Stimulated activated CD8-positive, alpha-beta memory T cell treated with anti-CD3 and anti-CD28 coated beads, Interleukin-15, amount 100 ng/mL, for 48 hours (primary cell): ENCODE data around the gene REV3L.
"Not testable (repeated sequence)": the region's sequence is repeated elsewhere in the genome, so short reads cannot be mapped to it uniquely, and the experiment has no call there.

ENCODE experiments used
- DNase-seq, 2 donors: peaks; one replicate each; pipeline ENCODE4 v3.0.0-alpha.2; 2020; ENCODE audit warnings: low read depth in 2 of 2

The REV3L gene

DNA sequence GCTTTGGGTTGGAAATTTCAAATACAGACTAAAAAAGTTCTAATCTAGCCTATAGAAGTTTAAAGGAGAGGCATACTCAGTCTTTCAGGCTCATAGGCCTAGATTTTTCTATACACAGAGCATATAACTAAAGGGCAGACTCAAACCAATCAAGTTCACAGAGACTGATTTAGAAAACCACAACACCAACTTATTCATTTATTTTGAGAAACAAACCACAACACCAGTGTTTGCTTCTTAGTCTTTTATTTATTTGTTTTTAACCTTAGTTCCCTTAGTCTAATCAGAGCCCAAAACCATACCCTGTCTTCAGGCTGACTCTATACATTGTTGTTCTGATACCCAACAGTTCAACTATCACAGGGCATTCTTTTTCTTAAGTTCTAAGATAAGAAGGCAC is 103.7 kb downstream of the REV3L start:
- DNase-seq, result no peak

DNA sequence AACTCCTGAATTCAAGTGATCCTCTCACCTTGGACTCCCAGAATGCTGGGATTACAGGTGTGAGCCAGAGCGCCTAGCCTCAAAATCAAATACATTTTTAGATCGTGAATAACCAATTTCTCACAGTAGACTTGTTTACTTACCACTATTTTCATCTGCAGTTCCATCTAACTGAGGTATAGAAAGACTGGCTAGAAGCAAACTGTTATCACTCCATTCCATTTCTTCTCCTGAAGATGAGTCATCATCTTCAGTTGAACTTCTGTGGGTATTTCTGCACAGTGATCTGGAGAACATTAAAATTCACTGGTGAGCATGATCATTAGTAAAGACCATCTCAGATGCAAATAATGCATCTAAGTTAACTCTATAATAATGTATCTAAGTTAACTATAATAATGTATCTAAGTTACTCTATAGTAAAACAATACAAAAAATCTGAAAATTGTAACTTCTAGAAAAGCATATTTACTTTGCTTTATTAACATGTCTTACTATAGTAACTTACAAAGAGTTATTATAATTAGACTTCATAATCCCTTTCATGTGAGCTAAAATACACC is 105.4 kb downstream of the REV3L start:
- DNase-seq, result no peak

DNA sequence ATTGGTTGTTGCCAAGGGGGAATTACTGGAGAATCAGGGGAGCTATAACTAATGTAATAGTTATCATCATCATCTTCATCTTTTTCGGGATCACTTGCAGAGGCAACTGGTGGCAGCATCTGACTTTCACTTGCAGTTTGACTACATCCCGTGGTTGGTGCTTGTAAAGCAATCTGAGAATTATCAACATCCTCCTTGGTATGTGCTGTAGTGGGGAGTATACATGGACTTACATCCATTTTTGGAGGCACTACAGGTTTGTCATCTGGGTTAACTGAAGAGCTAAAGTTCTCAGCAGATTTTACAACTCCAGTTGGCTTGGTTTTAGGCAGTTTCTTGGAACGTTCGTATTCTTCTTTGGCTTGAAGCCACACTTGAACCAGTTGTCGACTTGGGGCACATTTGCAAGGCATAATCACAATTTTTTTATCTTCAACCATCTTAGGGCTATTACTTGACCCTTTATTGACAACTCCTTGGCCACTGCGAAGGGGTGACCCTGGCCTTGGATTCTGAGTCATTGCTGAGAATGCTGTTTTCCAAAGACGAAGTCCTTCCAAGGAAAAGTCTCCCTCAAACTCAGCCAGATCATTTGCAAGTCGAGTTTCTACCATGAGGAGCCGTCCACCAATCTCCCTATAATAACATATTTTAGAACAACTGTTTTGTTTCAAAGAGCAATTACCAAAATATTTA is 115.5 kb downstream of the REV3L start:
- DNase-seq, result no peak

DNA sequence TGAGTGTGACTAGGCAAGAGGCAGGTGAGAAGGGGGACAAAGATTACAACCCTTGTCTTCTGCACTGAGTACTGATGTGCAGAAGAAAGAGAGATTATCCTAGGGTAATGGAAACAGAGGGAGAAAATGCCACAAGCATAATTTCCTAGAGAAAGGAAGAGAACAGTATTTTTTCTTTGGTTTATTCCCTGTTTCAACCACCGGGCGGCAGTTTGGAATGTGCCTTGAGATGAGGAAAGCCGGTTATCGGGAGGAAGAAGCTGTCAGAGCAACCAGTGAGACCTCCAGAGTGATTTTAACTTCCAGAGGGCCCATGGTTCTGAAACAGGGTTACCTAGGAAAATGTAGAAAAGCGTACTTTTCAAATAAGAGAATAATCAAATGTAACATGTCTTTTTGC is 121.4 kb downstream of the REV3L start:
- DNase-seq, result no peak

DNA sequence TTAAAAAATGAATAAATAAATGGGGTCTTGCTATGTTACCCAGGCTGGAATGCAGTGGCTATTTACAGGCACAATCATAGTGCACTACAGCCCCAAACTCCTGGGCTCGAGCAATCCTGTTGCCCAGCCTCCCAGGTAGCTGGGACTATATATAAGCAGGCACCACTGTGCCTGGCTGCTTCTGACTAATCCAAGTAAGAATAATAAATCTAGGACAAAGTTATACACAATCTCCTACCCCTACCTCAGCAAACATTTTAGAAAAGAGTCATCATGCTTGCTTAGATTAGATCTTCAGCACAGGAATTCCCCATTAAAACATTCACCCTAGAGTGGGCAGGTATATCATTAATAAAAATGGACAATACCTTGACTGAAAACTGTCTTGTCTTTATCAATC is 124.6 kb downstream of the REV3L start:
- no peak for DNase-seq

DNA sequence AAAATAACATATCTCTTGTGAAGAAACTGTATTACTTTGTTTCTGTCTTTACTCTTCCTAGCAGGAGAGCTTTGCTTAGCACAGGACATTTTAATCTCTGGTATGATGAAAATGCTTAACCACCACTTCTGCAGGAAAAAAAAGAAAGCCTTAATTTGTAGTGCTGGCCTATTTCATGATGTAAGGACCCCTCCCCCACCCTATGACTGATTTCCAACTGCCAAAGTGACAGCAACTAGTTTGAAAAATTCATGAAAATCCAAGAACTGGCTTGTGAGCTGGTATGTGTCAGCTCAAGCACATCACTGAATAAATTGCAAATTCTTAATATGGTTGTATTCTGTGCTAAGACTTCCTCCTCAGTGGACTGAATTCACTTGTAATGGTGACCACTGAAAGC is 125.3 kb downstream of the REV3L start:
- no peak for DNase-seq

DNA sequence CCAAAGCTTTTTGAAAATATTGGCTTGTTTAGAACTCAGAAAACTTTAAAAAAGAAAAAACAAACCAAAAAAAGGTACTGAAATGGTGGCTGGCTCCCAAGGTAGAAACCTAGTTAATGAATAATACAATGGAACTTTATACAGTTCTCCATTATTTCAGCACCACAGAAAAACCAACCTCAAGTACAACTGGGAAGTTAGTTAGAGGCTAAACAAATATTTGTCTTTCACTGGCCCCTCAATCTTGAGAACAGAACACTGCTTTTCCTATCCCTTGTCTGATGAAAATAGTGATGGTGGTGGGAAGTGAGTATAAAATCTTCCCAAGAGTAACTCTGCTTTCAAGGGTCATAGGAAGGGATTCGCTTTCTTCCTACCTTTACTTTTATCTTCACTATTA is 126.5 kb downstream of the REV3L start:
- DNase-seq, result no peak

DNA sequence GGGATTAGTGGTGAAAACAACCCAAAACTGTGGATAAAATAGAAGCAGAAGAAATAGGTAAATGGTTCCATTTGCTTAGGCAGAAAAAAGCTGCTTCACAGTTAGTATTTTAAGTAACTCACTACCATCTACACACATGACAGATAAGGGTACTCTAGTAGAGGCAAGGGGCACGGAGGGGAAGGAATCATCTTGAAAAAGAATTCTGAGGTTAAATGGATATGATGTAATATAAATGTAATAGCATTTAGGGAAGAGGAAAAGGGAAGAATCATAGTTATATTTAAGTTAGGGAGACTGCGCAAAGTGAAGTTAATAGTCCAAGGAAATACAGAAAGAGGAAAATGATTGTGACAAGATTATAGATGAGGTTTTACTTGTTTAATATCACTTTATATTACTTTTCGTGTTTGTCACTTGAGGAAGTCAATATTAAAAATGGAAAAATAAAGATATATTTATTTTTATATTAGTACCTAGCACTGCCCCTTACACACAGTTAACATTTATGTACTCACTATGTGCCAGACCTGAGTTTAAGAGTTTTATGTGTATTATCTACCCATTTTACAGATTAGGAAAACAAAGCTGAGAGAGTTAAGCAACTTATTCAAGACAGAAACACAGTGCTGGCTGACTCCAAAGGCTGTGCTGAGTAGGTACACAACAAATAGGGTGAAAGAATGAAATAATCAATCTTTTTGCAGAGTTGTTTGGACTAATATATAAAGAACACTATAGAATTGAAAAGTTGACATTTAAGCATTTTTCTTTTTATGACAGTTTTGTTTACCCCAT is 128.1 kb downstream of the REV3L start:
- DNase-seq, result no peak

DNA sequence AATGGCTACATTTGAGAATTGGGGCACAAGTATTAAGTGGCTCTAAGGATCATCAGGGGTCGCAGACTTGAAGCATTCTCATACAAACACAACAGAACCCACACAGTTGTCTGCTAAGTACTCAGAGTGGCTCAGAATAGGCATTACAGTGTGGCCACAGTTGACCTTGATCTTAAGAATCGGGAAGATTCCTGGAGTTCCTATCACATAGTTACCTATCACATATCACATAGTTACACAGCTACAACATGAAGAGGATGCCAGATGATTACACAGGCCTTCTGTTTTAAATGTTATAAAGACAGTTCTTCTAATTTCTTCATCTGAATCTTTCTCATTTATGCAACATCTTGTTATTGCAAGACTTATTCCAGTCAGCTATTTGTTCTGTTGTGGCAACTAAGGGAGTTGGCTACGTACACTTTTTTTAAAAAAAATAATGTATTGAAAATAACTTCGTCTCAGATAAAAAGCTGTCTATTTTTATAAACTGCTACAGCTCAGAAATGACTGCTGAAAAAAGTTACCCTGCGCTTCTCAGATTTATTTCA is 129.0 kb downstream of the REV3L start:
- no peak for DNase-seq

DNA sequence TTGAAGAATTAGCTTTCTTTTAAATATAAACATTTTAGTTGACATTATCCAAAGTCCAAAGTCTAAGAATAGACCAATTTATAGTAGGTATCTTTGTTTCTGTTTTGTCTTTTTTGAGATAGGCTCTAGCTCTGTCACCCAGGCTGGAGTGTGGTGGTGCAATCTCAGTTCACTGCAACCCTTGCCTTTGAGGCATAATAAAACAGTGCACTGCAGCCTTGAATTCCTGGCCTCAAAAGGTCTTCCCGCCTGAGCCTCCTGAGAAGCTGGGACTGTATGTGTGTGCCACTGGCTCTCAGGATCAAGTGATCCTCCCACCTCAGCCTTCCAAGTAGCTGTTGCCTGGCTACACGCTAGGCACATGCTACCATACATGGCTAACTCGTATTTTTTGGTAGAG is 135.4 kb downstream of the REV3L start:
- no peak for DNase-seq

DNA sequence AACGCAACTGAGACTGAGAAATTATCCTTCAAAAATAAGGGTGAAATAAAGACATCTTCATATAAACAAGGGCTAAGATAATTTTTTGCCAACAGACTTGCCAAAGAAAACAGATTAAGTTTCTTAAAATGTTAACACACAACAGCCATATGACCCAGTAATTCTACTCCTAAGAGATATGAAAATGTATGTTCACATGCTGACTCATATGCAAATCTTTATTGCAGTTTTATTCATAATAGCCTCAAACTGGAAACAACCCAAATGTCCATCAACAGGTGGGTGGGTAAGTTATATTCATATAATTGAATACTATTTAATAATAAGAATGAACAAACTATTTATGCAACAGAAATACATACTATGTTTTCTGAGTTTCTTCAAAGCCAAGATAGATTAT is 140.1 kb downstream of the REV3L start:
- DNase-seq, result no peak

DNA sequence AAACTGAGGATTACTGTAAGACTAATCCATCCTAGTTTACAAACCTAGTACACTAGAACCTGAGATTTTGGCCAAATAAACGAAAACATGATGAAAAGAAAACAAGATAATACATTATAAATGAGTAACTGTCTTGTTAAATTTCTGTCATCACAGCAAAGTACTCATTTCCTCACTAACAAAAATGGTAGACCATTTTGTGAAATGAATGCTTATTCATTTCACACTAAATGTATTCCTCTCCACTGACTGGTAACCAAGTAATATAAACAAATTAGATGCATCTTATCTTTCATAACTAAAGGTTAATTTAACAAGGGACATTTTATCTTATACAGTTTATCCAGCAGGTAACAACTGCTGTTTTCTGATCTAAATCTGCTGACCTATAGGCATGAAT is 143.7 kb downstream of the REV3L start:
- no peak for DNase-seq

DNA sequence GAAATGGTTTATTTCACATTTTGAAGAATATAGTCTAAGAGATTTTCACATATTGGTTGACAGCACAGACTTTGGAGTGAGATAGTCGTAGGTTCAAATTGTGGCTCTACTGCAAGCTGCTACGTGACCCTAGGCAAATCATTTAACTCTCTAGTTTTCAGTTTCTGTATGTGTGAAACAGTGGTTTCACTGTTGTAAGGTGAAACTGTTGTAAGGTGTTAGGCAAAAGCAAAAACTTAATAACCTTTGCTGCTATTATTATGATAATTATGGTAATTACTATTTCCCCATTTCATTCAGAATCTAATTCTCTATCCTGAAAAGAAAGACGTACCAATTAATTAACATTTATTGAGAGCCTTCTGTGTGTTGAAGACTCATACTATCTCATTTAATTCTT is 144.2 kb downstream of the REV3L start:
- DNase-seq, result no peak

DNA sequence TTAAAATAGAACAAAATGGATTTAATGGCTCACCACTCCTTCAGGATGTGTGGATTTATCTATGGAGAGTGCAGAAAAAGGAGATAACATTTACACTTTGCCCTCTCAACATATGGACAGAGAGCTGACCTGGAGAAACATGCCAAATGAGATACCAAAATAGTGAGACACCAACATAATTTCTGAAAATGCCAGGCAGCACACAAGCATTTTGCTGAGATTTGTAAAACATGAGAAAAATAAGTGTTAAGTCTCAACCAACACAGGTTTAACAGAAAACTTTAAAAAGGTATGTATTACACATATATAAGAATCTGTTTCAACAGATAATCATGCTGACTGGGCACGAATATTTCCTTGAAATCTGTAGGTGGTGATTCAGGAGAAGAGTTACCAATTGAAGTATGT is 145.2 kb downstream of the REV3L start:
- no peak for DNase-seq

DNA sequence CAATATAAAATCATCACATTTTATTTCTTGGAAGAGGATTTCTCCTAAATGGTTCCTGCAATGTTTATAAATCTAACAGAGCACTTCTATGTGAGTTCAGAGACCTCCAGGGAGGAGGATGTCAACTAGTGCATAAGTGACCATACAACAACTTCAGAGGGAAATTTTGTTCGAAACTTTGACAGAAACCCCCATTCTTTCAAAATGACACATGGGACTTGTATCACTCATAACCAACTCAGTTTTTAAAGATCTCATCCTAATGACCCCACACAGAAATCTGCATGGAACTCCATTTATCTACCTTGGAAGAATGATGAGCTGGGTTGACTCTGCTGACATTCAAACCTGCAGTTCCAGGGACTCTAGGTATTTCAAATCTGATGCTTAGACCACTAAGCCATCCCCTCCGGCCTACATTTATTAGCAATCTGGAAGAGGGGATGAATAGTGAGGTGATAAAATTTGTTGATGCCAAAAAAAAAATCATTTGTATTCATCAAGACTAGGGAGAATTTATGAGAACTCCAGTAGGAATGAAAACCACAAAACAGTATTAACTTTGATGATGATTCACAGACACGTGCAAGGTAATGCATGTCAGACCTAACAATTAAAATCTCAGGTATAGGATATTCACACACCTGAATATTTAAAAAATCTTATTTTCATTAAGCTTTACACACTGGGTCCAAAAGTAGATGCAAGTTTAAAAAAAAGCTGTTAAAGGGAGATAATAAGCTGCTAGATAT is 153.0 kb downstream of the REV3L start:
- no peak for DNase-seq

DNA sequence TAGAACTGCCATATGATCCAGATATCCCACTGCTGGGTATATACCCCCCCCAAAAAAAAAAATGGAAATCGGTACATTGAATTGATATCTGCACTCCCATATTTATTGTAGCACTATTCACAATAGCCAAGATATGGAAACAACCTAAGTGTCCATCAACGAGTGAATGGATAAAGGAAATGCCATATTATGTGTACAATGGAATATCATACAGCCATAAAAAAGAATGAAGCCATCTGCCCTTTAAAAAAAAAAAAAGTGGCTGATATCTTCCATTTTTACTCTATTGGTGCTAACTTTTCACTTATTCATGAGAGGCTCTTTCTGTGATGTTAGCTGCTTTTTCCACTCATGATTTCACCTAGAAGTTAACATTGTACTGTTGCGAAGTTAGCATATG is 156.5 kb downstream of the REV3L start:
- no peak for DNase-seq

DNA sequence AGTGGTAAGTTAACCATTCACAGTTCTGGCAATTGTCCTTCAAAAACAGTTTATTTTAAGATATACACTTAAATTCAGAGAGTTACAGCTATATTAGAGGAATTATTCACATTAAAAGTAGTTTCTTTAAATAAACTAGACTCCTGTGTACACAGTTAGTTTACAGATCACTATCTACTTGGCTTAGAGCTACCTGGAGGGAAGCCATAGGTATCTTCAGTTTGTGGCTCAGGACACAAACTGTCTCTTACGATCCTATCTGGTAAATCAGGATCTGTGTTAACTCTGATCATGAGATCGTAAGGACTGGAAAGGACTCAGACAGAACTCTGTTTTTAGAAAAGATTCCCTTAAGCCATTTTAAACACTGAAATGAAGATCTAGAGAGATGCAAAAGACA is 160.9 kb downstream of the REV3L start:
- DNase-seq, result no peak

DNA sequence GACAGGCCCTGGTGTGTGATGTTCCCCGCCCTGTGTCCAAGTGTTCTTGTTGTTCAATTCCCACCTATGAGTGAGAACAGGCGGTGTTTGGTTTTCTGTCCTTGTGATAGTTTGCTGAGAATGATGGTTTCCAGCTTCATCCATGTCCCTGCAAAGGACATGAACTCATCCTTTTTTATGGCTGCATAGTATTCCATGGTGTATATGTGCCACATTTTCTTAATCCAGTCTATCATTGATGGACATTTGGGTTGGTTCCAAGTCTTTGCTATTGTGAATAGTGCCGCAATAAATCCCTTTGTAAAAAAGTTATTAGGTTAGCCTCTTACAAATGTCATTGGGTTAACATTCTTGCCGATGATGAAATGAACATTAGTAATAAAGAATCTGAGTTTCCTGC is 175.1 kb downstream of the REV3L start:
- DNase-seq, result not testable (repeated sequence)

DNA sequence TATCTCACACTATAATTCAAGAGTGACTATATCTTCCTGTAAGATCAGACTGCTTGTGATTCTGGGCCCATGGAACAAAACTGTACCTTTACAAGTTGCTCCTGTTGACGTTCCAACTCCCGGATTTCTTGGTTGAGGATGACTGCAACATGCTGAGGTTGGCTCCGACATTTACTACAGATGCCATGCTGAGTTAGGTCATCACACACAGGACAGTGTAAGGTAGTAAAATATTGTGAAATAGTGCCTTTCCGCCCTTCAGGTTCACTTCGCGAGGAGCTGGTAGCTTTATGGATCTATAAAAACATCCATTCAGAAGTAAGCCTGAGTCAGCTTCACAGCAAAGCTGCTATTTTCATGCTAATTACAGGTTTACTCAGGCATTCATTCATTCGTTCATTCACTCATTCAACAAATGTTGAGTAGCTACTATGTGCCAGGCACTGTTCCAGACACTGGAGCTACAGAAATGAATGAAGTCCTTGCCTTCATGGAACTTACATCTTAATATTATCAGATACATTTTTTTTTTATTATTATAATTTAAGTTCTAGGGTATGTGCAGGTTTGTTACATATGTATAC is 175.7 kb downstream of the REV3L start:
- DNase-seq, result no peak

DNA sequence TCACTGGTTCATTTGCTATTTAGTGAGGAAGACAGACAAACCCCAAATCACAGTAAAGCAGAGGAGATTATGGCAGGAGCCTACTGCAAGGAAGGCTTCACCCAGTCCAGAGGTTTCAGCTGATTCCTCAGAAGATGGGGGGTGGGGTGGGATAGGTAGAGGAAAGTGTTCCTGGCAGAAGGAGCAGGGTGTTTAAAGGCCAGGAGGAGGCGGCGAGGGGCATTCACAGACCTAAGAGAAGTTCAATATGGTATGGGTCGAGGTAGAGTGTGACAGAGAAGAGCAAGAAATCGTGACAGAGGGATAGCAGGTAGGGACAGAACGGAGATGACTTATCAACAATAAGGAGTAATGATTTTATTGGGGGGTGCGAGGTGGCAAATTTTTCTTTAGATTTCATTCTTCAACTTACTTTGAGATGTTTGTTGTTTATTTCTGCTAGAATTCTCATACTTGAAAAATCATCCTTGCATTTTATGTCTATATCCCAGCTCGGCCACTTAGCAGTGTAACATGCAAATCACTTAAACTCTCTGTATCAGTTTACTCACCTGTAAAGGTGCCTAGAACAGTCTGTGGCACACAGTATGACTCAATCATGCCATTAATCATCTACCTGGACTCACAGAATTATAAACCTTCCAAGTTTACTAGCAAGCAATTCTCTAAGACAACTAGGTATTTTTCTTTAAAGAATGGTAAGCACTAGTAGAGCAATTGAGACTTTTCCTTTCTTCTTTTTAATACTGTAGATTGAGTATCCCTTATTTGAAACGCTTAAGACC is 176.7 kb downstream of the REV3L start:
- no peak for DNase-seq

DNA sequence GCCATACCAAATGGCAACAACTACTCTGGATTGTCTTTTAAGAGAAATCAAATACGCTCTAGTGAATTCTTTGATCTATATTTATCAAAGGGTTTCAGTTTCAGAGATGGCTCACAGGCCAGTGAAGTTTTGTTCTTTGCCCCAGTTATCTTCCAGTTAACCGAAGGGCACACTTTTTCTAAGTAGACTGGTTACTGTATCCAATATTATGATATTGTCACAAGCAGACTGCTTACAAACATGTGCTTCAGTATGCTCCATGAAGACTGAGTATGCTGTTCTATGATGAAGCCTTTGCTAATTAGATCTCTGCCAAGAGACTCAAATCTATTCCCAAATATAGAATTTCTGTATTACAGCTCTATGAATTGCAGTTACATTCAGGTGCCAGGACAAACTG is 181.1 kb downstream of the REV3L start:
- no peak for DNase-seq
